HG02840 (cell line): ENCODE results near the gene PRPF31.
A peak's percentile ranks its signal among the peaks of the same experiment; 100 is the strongest.

Source experiments
- ATAC-seq: cut with Tn5 transposase; IDR thresholded peaks from one replicate; pipeline ENCODE4 v1.9.1; 2021; ENCODE audit warnings: mild to moderate bottlenecking, moderate library complexity, moderate number of reproducible peaks; ENCODE audit not compliant: unreplicated experiment, low FRiP score

PRPF31 gene

DNA sequence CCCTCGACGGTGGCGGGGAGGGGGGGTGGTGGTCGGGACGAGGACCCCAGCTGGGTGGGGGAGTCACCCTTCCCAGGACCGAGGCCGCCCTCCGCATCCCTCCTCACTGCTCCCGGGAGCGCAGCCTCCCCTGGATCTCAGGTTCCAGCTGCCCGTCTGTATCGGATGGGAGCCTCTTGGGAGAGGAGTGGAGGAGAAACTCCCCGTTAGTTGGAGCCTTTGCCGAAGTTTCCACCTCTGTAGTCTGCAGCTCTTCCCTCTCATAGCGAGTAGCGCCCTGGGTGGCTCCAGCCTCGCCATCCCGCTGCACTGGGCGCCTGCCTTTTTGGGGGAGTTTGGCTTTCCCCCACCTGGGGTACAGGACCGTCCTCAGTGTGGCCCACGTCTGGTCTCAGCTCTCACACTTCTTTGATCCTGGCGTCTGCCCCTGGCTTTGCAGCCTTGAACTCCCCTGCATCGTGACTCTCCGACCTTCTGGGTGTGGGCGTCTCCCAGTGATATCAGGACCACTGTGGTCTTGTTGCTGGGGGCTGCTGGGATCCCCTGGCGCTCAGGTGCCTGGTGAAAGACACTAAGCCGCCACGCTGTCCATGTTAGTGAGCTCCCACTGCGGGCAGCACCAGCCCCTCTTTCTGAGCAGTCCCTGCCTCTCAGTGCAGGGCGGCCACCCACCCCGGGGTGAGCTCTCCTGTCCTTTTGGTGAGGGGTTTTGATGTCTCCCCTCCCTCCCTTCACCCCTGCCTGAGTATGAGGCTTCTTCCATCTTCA is 23.1 kb downstream of the PRPF31 start:
- ATAC-seq = no peak

DNA sequence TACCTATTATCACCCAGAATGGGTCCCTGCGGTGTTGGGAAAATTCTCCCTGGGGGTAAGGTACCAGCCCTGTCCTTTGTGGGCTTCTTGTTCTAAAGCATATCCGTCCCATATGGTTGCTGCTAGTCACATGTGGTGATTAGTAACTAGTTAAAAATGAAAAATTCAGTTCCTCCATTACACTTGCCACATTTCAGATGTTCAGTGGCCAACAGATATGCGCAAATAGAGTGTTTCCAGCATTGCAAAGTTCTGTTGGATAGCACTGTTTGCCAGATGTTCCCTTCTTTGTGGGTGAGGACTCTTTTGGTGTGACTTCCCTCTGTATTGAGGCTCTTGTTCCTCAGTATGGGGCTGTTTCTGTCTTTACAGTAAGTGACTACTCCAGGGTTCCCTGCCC is 25.8 kb downstream of the PRPF31 start:
- no peak for ATAC-seq

DNA sequence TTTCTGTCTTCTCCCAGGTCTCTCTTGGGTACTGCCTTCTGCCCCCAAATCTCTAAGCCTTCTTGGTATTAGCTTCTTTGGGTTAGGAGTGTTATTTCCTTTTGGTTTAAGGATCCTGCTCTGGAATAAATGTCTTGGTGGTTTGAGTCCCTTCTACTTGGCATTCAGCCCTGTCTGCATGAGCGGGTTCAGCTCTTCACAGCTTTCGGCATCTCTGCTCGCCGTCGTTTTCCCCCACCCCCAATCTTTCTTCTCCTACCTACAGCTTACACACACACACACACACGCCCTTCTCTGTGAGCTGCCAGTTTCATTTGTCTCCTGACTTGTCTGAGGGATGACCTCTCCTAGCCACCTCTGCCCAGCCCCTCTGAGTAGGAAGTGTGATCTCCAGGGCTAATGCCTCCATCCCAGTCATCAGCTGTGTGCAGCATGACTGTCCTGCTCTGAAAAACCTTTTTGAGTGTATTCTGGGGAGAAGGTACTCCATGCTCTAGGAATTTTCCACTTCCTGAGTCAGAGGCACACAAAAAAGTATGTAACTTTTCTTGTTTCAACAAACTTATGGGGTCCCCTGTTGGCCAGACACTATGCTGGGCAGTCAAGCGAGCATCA is 26.7 kb downstream of the PRPF31 start:
- no peak for ATAC-seq

DNA sequence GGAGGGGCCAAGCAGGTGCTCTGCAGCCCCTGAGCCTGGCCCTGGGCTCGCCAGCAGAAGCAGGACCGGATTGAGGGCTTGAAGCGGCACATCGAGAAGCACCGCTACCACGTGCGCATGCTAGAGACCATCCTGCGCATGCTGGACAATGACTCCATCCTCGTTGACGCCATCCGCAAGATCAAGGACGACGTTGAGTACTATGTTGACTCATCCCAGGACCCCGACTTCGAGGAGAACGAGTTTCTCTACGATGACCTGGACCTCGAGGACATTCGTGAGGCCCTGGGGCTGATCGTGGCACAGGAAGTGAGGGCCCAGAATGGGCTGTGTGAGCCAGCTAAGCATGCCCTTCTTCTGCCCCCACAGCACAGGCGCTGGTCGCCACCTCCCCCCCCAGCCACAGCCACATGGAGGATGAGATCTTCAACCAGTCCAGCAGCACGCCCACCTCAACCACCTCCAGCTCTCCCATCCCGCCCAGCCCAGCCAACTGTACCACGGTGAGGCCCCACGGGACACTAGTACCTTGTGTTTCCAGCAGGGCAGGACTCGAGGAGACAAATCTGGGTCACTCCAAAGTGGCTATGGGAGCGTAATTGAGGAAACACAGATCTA is 30.1 kb downstream of the PRPF31 start:
- ATAC-seq = no peak

DNA sequence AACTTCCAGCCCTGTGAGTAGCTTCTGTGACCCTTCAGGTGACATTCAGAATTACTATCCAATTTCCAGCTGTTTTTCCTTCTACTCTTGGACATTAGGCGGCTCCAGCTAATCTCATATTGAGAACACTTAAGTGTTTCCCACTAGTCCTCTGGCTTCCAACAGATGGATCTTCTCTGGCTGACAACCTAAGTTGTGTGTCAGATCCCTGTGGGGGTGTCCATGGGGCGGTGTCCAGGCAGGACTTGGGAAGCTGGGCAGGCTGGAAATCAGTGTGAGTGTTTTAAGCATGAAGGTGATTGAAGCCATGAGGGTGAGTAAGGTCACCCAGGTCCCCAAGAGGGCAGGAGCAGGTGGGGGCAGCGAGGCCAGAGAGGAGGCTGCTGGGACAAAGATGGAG is 32.1 kb downstream of the PRPF31 start:
- ATAC-seq = no peak

DNA sequence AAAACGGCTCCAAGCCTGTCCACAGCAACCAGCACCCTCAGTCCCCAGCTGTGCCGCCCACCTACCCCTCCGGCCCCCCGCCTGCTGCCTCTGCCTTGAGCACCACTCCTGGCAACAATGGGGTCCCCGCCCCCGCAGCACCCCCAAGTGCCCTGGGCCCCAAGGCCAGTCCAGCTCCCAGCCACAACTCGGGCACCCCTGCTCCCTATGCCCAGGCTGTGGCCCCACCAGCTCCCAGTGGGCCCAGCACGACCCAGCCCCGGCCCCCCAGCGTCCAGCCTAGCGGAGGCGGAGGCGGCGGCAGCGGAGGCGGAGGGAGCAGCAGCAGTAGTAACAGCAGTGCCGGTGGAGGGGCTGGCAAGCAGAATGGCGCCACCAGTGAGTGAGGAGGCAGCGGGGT is 32.6 kb downstream of the PRPF31 start:
- ATAC-seq = no peak

DNA sequence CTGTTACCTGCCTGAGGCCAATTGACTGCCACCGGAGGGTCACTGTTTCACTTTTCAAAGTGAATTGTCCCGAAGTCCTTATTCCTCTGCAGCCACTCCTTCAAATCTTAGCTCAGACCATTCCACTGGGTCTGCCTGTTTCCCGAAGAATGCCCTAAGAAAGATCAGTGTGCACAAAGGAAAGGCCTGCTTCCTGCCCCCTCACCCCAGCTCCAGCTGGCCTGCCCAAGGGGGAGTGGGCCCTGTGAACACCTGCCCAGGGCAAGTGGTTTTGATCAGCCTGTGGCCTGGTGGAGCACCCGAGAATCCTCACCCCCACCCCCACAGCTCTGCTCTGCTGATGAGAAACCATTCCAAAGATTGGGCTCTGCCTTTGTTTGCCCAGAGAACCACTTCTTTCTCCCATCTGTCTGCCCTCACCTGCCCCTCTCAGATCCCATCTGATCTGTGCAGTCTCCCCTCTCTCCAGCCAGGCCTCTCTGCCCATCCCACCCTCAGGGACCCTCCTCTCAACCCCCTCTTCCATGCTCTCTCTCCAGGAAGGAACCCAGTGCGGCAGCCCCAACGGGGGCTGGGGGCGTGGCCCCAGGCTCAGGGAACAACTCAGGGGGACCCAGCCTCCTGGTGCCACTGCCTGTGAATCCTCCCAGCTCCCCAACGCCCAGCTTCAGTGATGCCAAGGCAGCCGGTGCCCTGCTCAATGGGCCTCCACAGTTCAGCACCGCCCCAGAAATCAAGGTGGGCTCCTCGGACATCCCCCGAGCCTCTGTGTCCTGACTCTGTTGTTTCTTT is 33.7 kb downstream of the PRPF31 start:
- no peak for ATAC-seq

DNA sequence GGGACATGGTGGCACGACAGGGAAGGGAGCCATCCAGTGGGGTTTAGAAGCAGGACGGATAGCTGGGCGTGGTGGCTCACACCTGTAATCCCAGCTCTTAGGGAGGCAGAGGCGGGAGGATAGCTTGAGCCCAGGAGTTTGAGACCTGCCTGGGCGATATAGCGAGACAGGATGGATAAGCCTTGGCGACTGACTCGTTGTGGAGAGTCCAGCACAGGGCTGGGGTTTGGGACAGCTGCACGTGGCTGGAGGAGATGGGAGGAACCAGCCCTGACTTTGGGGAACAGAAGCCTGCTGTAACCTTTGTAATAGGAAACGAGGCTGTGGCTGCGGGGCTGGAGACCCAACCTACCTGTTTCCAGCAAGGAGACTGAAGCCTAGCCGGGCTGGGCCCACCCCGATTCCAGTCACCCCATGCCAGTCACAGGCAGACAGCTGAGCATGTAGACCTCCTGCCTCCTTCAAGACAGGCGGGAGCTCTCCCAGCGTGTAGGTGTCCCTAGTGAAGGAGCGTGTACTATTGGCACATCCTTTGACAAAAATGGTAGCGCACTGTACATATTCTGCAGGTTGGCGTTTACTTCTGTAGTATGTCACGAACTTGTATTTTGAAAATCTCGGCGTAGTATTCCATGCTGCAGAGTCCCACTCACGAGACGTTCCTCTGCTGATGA is 35.9 kb downstream of the PRPF31 start:
- ATAC-seq = no peak

DNA sequence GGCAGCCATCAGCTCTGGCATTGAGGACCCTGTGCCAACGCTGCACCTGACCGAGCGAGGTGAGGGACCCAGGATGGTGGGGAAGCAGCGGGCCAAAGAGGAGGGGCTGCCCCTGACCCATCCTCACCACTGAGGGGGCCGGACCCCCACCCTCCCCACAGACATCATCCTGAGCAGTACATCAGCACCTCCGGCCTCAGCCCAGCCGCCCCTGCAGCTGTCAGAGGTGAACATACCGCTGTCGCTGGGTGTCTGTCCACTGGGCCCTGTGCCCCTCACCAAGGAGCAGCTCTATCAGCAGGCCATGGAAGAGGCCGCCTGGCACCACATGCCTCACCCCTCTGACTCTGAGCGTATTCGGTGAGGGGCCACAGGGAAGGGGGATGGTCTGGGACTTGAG is 36.7 kb downstream of the PRPF31 start:
- ATAC-seq = no peak

DNA sequence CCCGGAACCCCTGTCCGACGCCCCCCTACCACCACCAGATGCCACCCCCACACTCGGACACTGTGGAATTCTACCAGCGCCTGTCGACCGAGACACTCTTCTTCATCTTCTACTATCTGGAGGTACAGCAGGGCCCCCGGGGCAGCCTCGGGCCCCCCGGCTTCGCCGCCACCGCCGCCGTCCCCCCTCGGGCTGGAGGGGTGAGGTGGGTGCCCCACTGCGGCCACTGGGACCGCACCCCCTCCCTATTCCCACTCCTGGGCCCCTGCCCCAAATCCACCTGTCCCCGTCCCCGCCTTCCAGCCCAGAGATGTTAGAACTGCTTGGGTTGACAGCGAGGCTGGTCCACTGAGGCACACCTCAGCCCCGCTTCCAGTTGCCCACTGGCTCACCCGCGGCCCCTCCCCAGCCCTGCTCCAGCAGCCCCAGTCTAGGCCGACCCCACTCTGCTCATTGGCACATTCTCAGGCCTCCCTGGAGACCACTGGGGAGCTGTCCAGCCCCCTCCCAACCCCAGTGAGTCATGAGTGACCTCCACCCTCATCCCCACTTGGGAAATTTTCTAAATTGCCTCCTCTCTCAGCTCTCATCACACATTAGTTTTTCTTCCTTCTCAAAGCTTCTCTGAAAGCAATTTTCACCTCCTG is 37.4 kb downstream of the PRPF31 start:
- ATAC-seq = no peak

DNA sequence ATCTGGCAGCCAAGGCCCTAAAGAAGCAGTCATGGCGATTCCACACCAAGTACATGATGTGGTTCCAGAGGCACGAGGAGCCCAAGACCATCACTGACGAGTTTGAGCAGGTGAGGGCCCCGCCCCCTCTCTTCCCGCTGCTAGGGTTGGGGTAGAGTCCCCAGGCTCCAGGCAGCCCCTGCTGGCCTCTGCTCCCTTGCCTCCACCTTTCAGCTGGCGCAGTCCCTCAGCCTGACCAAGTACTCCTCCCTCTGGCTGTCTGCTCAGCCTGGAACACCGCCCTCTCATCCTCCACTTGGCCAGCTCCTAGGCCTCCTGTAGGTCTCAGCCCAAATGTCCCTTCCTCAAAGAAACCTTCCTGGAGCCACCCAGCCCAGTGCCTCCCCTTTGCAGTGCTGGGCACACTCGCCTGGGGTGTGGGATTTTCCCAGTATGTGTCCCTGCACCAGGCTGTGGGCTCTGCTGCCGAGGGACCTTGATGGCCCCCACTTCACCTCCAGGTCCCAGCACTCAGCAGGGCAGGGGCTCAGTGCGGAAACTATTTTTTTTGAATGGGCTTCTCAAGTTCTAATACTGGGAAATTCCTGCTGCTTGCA is 38.3 kb downstream of the PRPF31 start:
- no peak for ATAC-seq

DNA sequence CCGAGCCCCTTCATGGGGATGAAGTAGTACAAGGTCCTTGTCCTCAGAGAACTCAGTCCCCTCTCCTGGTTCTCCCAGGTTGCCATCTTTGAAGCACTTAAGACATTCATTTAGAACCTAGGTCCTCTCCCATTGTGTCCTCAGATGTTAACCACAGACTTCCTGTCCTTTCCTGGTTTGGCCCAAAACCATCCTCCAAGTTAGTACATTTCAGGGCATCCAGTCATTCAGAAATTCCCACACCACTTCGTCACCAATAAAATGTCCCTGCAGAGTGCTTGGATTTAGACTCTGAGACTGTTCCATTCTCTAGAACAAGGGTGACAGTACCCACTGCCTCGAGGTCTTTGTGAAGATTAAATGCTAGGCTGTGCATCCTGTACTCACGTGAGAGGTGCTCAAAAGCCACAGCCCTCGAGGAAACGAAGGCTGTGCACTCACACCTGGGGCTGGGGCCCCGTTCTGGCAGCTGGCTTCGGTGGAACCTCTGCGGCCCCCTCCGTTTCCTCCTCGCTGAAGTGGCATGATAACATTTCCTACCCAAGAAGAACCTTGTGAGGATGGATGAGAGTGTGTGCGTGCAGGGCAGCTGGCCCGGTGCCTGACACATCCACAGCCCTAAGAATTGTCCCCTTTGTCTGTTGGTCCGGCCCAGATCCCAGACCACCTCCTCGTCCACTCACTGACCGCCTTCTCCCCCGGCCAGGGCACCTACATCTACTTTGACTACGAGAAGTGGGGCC is 39.2 kb downstream of the PRPF31 start:
- no peak for ATAC-seq

DNA sequence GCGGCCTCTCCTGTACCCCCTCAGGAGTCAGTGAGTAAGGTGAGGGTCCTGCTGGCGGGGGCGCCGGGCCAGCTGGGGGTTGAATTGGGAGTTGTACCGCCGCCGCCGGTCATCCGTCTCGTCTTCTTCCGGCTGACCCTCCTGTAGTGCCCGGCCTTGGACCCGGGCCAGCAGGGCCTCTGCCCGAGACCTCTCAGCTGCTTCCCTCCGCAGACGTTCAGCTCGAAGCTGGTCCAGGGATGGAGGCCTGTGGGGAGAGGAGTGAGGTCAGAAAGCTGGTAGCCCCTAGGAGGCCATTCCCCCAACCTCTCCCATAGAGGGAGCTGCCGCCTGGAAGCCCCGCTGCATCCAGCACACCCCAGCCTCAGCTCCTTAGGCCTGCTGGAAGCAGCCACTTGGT is 40.1 kb downstream of the PRPF31 start:
- ATAC-seq = no peak

DNA sequence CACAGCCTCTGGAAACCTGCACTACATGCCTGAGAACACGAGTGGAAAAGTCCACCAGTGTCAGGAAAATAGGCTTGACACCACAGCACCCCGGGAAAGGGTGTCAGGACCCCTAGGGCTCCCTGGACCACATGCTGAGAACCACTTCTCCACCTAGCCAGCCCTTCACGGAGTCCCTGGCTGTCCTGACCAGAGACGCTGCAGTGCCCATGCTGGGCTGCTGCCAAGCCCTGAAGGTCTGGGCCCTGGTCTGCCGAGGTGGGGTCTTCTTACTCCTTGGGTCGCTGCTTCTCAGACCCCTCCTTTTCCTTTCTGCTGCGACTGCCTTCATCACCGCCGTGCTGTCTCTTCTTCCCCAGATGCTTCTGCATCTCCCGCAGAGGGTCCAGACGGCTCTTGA is 40.9 kb downstream of the PRPF31 start:
- no peak for ATAC-seq

DNA sequence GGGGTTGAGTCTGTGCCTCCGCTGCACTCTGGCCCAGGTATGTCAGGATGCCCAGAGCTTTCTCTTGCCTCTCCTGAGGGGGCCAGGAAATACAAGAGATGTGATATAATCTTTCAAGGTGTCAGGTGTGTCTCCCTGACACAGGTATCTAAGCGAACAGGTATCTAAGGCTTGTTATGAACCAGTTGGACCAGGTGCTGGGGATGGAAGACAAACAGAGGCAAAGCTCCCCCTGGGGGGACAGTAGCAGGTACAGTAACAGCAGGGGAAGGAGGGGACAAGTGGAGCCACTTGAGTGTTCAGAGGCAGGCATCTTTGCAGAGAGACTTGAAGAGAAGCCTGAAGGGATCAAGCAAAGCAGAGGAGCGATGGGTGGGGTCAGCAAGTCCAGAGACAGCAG is 41.4 kb downstream of the PRPF31 start:
- ATAC-seq = no peak

DNA sequence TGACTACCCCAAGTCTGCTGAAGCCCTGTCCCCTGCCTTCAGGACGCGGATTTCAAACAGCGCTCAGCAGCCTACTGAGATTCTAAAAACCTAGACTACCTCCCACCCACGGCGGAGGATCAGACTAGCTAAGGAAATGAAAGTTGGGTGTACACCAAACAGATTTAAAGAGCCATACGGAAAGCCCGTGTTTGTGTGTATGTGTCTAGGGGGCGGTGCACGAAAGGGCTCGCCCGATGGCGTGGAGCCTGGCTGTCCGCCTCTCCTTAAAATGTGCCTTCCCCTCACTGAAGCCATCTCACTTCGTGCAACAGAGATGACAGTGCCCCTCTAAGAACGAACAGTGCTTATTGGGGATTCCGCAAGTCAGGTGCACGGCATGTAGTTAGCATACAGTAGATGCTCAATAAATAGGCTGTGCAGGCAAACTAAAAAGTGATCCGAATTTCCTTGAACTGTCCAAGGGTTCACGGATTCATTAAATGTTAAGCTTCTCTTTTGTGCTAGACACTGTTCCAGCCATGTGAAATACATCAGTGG is 43.3 kb downstream of the PRPF31 start:
- no peak for ATAC-seq

DNA sequence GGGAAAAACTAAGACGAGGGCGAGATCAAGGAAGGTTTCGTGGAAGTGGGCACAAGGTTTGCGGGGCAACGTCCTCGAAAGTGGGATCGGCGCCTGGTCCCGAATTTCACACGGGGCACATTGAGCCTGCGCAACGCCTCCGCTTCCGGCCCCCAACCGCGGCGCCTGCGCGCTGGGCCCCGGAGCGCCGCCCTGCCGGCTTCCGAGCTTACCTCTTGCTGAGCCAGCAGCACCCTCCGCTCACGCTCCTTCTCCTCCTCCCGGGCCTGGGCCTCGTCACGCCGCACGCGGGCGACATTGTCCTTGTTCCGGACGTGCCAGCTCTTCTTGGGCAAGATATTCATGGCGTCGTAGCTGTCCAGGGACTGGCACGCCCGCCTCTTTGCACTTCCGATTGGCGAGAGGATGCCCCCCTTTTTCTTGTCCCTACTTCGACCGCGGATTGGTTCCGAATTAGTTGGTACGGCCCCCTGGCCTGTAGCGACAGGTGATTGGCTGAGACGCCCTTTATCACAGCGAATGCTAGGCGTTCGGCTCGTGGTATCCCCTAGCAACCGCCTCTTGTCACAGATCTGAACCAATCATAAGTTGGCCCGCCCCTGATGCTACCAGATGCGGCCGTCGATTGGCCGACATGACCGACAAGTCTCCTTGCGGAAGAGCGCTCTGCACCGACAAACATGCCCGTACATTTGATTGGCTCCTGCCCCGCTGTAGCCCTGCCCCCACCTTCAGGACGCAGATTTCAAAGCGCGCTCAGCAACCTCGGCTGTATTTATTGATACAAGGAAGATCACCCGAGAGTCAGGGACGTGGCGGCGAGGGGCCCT is 44.0 kb downstream of the PRPF31 start, which contains the start of gene LENG1:
Gene LENG1 (minus strand): TSS at position 370 of the 830 bp plus-strand sequence. CDS start 26 bp downstream, at position 344.
- ATAC-seq = peak; percentile 94
